Hypothalamus (tissue), 51 donors: ENCODE data around the gene ZMPSTE24.

ENCODE experiments used
- DNase-seq, 51 donors: peaks; one replicate each; lab custom pipeline; 2025; lab: John Stamatoyannopoulos, UW

The ZMPSTE24 gene

DNA sequence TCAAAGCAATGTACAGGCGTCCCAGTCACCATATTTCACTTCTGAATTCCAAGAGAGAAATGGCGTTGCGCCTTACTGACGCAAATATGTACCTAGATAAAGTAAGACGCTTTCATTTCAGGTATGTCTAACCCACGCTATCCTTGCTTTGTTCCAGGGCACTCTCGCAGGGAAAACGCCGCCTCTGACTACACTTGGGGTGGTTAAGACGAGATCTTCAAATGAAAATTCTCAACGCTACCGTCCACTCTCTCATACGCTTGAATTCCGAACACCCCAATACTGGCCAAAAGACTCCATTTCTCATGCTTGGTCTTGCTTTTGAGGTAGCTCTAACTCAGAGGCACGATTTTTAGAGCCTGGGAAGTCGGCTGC lies 736 bp upstream of the ZMPSTE24 start:
- peak in 1 of 51 donors; percentile 31 for DNase-seq

DNA sequence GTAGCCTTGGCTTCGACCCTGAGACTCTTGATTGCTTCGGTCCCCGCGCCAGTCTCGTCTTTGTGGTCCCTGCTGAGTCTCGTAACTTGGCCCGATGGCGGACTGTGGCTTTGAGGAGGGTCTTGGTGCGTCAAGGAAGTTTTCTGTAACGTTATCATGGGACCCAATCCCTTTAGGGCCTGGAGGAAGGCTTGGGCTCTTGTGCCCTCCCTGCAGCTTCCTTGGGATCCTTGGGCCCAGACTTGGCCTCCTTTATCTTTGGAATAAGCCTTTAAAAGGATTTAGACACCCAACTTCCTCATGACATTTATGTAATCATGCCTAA lies 371 bp downstream of the ZMPSTE24 start:
- DNase-seq: peak in 1 of 51 donors; percentile 35

DNA sequence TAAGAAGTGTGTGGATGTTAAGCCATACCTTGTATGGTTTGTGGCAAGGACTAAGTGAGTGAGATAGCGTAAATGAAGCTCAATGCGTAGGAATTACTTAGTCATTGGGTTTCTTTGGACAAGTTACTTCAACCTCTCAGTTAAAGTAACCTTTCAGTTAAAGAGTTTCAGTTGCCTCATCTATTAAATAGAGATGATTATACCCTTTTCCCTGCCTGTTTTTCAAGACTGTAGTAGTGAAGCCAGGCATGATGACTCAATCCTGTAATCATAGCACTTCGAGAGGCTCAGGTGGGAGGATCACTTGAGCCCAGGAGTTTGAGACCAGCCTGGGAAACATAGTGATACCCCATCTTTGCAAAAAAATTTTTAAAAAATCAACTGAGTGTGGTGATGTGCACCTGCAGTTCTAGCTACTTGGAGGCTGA lies 6.3 kb downstream of the ZMPSTE24 start:
- no peak for DNase-seq

DNA sequence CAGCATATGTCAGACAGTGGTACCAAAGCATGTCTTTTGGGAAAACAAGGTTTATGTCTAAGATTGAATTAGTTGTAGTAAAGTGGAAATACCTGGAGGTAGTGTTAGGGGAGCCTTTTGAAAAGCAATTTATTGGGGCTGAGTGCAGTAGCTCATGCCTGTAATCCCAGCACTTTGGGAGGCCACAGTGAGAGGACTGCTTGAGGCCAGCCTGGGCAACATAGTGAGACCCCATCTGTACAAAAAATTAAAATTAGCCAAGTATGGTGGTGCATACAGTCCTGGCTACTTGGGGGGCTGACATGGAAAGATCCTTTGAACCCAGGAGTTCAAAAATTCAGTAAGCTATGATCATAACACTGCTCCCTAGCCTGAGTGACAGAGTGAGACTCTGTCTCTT lies 7.3 kb downstream of the ZMPSTE24 start:
- no peak for DNase-seq

DNA sequence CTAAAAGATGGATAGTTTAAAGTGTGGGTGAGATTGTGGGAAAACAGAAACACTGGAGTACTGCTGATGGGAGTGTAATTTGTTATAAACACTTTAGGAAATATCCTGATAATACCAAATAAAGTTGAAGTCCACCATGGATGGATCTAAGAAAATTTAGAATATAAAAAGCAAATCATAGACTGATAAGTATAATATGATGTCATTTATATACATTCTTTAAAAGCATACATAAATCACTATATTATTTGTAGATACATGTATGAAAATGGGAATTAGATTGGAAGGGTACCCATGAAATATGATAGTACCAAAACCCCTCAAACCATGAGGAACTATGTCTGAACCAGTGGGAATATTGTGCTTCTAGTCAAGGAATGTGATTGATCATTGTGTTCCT lies 7.9 kb downstream of the ZMPSTE24 start:
- DNase-seq: no peak

DNA sequence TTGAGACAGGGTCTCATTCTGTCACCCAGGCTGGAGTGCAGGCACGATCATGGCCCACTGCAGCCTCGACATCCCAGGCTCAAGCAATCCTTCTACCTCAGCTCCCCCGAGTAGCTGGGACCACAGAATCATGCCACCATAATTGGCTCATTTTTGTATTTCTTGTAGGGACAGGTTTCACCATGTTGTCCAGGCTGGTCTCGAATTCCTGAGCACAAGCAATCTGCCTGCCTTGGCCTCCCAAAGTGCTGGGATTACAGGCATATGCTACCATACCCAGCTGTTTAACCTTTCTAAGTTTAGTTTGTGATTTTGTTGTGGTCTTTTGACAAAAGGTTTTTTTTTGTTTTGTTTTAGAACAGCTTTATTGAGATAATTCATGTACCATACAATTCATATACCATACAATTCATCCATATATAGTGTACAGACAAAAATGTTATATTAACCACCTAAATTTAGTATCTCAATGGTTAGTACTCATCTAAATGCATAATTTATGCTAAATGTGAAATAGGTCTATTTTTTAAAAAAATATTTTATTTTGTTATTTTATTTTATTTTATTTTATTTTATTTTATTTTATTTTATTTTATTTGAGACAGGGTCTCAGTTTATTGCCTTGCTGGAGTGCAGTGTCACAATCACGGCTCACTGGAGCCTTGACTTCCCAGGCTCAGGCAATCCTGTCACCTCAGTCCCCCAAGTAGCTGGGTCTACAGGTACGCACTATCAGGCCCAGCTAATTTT lies 8.9 kb downstream of the ZMPSTE24 start:
- no peak for DNase-seq

DNA sequence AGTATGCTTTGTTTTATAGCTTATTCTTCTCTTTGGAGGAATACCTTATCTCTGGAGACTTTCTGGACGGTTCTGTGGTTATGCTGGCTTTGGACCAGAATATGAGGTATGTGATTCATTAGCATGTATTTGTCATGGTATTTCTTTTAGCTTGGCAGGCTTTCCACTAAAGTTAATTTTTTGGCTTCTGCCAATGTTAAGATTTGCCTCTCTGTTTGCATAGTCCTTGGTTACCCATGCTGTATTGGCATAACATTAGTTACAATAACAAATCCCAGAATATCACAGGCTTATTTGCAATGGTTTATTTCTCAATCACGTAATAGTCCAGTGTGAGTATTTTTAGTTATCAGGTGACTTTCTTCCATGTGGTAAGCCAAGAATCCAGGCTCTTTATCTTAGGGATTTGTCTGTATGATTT lies 9.7 kb downstream of the ZMPSTE24 start:
- no peak for DNase-seq

DNA sequence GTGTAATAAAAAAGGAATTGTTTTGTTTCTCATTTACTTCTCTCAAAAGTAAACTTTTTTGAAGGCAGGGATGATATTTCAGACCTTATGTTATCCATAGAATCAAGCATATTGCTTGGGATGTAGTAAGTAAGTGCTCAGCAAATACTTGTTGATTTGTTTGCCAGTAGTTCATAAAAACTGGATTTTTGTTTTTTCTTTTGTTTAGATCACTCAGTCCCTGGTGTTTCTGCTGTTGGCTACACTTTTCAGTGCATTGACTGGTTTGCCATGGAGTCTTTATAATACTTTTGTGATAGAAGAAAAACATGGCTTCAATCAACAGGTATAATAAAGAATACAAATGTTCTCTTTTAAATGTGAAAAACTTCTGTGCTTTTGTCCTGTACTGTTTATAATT lies 10.2 kb downstream of the ZMPSTE24 start:
- DNase-seq: no peak

DNA sequence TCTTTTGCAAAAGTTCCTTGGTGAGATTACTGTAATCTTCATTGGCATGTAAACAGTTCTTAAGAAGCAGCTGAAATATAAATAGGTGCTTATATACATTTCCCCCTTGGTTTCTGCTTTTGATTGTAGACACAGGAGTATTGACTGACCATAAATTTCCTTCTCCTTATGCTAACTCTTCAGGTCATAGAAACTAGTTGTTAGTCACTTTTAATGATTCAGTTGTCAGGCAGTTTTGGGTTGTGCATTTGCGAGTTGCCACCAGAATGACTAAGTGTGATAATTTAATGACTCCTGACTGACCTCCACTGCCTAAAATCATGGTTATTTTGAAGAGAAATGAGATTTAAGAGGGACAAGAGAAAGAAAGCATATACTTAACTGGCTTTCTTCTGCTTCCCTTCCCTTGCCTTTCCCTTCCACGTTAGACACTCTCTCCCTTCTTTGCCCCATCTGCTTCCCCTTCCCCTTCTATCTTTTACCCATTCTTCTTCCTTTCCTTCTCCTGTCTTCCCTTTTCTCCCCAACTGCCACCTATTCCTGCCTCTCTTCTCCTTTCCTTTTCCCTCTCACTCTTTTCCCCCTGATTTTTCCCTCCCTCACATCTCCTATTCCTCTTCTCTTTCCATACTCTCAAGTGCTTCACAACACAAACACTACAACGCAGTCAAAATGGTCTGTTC lies 12.3 kb downstream of the ZMPSTE24 start:
- no peak for DNase-seq

DNA sequence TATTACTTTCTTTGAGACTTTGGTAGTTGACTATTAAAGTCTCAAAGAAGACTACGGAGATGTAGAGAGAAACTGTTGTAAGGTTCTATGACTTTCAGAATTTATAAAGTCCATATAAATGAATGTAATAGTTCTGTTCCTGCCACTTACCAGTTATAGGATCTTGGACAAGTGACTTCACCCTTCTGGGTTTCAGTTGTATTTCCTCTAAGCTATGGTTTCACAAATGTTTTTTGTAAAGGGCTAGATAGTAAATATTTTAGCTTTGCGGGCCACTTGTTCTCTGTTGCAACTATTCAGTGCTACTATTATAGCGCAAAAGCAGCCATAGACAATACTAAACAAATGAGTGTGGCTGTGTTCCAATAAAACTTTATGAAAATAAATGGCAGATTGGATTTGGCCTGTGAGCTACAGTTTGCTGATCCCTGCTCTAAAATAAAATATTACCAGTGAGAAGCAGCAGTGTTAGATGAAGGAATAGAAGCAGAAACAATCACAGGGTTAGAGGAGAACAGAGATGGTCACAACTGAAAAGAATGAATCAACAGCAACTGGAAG lies 14.7 kb downstream of the ZMPSTE24 start:
- DNase-seq: no peak

DNA sequence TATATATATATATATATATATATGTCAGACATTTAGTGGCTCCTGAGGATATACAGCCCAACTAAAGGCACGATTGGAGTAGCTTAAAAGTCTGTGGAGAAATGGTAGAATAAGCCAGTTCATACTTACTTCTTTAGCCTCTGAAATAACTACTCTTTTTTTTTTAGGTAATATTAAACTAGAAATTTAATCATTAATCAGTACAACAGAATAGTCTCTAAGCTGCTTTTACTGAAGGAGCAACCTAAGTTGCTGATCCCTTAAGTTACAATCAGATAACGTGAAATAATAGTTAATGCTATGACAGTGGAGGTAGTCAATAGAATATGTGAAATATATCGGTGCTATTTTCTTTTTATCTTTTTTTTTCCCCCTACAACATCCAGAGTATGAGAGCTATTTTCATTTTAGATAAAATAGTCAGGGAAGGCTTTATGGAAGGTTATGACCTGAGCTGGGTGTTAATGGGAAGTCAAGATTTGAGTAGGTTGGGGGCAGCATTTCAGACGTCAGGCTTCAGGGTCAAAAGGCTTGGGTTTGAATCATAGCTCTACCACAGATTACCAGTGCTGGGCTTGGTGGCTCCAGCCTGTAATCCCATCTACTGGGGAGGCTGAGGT lies 15.6 kb downstream of the ZMPSTE24 start:
- no peak for DNase-seq

DNA sequence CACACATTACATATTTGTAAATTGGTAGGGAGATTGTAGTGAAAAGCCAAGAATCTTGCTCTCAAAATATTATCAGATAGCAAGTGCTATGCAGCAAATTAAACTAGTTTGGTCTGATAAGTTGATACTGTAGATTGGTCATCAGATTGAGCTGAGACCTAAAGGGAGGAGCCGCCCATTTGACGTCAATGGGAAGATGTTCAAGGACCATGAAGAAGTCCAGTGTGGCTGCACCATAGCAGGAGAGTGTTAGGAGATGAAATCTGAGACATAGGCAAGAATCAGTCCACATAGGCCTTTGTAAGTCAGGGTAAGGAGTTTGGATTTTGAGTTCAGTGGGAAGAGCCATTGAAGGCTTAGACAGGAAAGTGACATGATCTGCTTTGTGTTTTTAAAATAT lies 16.3 kb downstream of the ZMPSTE24 start:
- DNase-seq: no peak

DNA sequence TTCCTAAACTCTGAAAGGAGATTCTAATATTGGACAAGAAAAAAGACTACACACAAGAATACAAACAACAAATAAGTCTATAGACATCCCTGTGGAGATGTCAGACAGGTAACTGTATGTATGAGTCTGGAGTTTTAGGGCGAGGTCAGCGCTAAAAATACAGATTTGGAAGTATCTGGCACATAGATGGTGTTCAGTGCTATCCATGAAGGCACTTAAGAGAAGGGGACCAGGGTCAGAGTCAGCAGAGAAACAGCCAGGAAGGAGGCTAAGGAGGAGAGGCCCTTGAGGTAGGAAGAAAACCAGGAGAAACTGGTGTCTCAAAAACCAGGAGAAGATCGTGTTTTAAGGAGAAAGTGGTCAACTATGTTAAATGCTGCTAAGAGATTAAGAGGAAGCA lies 18.1 kb downstream of the ZMPSTE24 start:
- DNase-seq: no peak

DNA sequence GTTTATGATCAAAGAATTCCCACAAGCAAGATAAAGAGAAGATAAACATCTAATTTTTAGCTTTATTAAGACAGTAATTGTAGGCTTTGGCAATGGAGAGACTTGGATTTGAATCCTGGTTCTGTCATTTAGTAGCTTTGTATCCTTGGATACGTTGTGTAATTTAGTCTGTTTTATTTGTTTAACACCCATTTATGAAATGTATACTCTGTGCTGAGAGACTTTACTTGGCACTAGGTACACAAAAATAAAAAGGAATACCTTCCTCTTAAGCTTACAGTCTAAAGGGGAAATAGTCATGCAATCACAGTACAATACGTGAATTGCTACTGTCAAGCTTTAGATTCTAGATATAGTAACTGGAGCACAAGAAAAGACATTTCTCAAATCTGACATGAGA lies 23.8 kb downstream of the ZMPSTE24 start:
- DNase-seq: no peak

DNA sequence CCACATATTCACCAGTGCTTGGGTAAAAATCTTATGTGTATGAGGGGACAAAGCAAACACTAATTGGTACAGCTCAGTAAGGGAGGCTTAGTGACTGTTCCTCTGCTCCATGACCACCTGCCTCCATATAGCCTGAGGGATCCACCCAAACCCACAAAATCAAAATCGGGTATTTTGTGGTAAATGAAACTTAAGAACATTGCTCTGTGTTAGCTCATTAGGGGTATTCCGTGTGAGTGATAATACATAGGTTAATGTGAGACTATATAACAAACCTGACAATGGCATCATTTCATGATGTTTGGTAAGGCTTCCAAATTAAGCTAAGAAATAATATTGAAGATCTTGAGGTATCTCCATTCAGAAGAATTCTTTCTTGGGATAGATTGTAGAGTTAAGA lies 33.3 kb downstream of the ZMPSTE24 start:
- no peak for DNase-seq

DNA sequence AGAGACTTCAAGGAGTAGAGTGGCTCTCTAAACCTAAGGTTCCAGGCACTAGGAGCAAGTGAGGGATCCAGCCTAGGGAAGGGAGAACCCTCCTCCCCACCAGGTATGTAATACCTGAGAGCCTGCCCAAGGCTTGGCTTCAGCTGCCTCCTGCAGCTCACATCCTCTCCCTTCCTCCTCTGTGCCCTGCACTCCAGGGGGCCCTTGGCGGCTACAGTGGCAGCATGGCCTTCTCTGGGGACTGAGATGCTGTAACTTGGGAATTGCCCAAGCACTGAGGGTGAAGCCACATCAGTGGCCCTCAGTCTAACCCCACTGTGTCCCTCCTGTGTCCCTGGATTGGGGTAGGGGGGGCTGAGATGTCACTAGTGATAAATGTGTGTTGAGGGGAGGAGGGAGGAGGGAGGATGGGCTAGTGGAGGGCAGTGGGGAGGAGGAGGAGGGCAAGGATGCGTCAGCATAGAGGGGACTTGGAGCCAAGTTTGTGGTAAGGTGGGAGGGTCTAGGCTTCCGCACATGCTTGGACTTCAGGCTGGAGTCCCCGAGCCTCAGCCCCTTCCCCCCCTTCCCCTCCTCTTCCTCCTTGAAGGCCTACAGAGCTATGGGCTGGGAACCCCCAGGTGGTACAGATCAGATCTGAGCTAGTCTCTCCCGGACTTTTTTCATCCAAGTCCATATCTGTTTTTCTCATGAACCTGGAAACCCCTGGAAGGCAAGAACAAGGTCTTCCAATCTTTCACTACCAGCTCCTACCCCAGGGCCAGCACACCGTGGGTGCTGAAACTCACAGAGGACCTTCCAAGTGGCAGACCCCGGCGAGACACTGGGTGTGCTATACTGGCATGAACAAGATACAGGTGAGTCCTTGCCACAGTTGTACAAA lies 41.6 kb downstream of the ZMPSTE24 start:
- DNase-seq: no peak

DNA sequence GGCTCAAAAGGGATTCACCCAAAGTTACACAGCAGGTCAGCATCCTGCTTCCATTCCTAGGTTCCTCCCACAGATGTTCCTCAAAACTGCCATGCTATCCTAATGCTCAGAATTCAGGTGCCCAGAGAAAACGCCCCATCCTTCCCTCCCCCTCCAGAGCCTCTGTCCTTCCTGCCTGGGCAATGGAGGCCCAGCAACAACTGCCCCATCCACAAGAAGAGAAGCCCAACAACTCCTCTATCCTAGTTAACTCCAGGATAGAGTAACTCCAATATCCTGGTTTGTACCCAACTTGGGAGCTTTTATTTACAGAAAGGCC lies 42.2 kb downstream of the ZMPSTE24 start:
- no peak for DNase-seq

DNA sequence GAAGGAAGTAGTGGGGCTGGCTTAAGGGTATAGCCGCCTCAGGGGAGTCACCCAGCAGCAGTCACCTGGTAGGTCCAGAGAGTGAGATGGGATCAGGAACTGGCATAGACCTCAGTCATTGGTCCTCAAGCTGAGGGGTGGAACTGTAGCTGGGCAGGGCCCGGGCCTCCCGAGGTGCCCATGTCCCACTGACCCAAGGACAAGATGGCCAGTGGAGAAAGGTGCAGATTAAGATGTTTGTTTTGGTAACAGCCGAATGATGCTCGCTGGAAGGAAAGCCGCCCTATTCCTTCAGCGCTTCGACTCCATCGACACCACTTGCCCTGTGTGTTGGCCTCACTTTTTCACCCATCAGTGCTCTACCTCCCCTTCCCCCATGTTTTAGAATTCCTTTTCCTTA lies 42.6 kb downstream of the ZMPSTE24 start:
- DNase-seq: no peak

DNA sequence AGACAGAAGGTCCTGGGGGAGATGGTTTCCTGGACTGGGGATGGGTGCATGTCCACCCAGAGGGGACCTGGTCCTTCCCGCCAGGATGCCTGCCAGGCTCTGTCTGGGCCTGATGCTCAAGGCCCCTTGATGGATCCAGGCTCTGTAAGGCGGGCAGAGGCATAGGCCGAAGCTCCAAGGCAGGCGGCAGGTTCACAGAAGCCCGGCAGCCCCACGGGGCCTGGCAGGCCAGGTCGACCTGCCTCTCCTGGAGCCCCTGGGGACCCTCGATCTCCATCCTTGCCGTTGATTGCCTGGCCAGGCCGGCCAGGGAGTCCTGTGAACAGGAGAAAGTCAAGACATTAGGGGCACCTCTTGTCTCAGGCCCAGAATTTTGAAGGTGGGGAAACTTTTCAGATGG lies 43.0 kb downstream of the ZMPSTE24 start:
- DNase-seq: no peak

DNA sequence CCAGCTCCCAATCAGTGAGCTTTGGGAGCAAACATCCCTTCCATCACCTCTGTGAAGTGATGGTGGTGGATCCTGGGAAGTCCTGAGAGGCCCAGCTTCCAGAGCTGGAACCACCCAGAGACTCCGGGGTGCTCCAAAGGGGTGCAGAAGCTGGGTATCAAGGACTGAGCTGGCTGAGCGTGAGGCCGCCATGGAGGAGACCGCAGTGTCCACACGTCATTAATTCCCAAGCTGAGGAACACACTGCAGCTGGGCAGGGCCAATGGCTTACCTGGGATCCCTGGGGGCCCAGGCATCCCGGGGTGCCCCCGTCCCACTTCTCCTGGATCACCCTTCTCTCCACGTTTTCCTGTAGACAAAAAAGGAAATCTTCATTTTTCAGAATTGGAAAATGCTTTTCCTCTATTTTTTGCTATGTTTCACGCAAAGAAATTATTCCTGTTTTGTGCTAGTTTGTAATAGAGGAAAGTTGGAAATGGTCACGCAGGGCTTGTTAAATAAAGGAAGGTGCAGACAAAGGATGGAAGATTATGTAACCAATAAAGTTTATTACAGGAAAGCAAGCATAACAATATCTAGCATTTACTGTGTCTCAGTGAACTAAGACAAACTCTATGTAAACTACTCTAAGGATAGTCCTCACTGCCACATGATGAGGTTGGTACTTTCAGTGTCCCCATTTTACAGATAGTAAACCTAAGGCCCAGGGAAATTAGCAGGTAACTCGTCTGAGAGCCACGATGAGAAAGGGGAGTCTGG lies 43.7 kb downstream of the ZMPSTE24 start:
- DNase-seq: no peak
